ENCODE results near the gene ATXN10.
A peak's percentile ranks its signal among the peaks of the same experiment; 100 is the strongest.
"Not testable (repeated sequence)": the region's sequence is repeated elsewhere in the genome, so short reads cannot be mapped to it uniquely, and the experiment has no call there.

Gene ATXN10

DNA sequence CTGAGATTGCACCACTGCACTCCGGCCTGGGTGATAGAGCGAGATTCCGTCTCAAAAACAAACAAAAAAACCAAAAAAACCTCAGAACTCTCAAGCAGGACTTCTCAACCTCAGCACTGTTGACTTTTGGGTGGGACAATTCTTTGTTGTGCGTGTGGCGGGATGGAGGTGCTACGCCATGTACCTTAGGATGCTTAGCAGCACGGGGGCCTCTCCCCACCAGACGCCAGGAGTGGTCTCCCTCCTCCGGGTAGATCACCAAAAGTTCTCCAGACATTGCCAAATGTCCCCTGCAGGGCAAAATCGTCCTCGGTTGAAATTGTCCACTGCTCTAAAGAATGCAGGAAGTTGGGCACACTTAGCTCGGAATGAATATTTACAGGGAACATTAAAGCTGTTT, 26.9 kb upstream of the ATXN10 start:
- peak; percentile 39 for DNase-seq (ENCODE audit: low spot score)

DNA sequence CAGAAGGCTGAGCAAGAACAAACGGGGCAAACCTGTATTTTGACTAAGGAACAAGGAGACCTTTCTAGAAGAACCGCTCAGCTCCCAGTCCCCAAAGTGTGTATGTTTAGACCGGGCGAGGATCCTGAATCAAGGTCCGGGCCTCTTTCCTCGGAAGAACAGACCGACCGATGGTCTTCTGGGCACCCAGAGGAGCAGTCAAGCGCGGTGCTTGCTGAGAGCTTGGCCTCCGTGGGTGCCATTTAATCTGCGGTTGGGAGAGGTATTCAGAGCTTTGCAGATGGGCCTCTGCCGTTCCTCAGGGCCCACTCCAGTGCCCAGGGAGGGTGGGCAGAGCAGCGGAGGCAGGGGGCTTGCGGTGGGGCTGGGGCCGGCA, 26.5 kb upstream of the ATXN10 start:
- DNase-seq (ENCODE audit: low spot score) = no peak

DNA sequence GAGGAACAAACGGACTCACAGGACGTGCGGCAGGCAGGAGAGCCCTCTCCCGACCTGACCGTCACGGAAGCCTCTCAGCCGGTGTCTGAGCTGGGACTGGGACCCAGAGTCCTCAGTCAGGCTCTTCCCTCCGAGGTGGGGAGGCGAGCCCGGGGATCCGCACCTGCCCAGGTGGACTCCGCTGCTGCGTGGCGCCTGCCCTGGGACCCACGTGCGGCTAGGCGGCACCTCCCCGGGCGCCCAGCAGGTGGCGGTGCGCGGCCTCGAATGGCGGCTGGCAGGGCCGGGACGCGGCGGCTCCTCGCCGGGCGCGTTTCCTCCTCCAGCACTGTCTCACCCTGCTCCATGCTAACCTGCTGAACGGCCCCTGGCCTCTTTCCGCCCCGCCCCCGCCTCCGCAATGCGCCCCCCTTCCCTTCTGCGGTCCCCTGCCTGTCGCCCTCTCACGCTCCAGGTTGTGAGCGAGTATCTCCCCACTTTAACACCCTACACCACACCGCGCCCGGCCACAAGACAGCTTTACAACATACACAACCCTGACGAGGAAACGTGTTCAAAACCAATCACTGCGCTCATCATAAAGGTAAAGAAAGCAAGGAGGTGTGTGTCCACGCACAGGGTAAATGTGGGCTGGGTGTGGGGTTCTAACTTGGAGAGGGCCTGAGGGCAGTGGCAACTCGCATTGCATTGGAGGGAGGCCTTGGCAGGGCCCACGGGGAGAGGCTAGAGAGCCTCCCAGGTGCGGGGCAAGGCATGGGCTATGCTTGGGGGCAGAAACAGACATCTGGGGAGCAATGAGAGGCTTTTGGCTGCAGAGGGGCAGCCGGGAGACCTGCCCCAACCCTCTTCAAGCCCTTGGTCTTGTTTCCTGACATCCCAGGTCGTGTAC, 25.9 kb upstream of the ATXN10 start:
- DNase-seq (ENCODE audit: low spot score) = peak; percentile 88

DNA sequence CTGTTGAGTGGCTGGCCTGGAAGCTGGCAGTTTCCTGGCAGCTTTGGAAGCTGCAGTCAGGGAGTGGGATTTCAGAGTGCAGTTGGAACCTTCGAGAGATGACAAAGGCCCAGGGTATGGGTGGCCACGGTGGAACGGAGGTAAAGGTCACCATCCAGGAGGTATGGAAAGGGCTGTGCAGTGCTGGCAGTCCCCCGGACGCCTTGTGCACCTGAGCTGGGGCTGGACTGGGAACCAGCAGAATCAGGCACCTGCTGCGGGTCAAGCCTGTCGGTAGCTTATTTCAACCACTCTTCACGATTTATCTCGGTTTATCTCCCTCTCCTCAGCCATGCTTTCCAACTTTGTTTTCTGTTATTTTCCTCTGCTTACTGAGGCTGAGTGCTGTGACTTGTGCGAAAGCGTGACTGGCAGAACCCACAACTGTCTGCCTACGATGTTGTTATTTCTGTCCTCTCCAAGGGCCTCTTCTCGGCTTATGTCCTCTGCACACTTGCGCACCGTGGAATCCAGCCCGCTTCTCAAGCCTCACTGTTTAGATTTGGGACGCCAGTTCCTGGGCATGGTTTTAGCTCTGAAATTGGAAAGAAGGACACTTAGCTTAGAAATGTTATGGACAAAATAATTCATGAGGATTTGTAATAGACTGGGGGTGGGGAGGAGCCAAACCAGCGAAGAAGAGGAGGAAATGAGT, 24.0 kb upstream of the ATXN10 start:
- DNase-seq (ENCODE audit: low spot score) = no peak

DNA sequence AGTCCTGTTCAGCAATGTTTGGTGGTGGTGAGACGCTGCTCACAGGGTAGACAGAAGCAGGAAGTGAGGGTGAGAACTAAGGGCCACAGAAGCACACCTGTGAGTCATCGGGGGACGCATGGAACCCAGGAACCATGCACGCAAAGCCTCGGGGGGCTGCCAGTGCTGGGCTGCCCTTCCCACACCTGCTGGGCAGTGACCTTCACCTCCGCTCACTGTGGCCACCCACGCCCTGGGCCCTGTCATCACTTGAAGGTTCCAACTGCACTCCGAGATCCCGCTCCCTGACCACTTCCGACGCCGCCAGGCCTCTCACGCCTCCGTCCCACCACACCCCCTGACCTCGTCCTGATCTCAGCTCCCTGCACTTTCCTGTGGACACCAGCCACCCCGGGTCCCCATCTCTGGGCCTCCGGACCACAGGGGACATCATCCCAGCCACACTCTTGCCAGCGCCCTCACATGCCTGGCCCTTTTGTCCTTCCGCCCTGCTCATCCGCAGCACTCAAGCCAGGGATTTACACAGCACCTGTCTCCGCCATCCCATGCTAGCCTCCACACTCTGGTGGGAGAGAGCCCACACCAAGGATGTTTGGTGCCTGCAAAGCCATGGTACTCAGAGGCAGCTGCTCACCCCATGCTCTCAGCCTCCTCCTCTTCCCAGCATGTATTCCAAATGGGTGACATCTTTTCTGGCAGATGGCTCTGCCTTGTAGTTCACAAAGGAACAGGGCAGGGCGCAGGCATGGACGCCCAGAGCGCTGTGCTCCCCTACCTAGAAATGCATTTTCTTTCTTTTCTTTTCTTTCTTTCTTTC, 23.1 kb upstream of the ATXN10 start:
- DNase-seq (ENCODE audit: low spot score) = no peak

DNA sequence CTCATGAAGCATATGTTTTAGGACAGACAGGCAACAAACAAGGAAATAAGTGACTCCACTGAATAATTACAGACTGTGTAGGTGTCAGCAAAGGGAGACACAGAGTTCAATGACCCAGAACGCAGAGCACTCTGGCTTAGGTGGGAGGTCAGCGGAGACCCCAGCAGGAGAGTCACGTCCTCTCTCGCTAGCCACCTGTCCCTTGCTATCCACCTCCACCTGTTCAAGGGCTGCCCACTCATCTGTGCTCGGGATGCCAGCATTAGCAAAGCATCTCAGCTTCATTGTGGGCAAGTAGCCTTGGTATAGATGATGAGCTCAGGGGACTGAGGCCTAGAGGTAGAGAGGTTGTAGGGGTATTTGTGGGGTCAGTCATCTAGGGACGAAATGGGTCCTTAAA, 21.8 kb upstream of the ATXN10 start:
- no peak for DNase-seq (ENCODE audit: low spot score)

DNA sequence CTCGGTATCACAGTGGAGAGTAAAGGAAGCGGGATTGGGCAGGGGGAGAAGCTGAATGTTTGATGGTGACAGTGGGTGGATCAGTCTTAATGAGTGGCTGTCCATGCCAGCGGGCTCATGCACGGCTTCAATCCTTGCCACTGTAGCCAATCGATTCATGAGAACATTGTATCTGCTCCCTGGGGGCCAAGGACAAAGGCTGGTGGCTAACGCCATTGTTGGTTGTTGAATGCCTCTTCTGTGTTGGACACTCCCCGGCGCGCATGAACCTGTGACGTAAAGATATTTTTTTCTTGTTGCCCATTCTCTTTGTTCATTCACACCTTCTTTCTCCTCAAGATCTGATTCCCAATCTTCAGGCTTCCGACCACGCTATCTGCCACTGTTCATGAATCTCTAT, 20.9 kb upstream of the ATXN10 start:
- no peak for DNase-seq (ENCODE audit: low spot score)

DNA sequence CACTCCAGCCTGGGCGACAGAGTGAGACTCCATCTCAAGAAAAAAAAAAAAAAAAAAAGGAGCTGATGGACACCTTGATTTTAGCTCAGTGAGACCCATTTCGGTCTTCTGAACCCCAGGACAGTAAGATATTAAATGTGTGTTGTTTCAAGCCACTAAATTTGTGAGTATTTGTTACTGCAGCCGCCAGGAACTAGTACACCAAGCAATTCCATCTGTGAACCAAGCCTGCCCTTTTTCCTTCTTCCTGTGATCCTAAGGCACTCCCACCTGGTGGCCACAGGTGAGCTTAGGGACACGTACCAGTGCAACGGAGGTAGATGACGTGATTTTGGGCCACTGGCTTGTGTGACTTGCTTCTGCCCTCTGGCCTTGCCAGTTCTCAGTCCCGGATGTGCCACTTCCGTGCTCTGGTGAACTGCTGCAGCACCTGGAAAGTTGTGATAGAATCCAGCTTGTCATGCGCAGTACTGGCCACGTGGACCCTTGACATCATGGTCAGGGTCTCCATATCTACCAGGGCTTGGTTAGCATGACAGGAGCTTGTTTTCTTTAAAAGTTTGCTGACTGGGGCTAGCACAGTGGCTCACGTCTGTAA, 19.6 kb upstream of the ATXN10 start:
- DNase-seq (ENCODE audit: low spot score) = no peak

DNA sequence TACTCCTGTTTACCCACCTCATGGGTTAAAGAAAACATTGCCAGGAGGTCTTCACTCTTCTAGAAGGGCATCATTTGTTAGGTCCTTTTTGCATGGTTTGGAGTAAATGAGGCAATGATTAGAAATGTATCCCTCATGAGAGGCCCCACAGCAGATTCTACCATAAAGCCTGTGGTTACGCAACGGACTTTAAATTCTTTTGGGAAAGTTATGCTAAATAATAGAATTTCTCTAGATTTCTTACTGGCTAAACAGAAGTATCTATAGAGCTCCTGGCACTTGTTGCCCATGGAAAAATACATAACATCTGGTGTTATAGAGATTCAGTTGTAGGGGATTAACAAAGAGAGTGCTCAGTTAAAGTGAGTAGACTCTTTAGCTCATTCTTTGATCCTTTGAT, 15.1 kb upstream of the ATXN10 start:
- DNase-seq (ENCODE audit: low spot score) = no peak

DNA sequence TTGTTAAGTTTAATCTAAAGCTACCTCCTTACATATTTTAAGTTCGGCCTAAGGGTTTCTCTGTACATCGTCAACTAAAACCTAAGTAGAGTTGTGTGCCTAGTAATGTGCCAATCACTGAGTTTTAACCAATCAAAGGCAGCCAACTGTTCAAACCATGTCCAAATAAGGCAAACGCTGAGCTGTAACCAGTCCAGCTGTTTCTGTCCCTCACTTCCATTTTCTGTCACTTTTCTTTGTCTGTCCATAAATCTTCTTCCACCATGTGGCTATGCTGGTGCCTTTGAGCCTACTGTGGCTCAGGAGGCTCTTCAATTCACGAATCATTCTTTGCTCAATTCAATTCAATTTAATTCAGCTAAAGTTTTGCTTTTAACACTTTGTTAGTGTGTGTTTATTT, 13.9 kb upstream of the ATXN10 start:
- no peak for DNase-seq (ENCODE audit: low spot score)

DNA sequence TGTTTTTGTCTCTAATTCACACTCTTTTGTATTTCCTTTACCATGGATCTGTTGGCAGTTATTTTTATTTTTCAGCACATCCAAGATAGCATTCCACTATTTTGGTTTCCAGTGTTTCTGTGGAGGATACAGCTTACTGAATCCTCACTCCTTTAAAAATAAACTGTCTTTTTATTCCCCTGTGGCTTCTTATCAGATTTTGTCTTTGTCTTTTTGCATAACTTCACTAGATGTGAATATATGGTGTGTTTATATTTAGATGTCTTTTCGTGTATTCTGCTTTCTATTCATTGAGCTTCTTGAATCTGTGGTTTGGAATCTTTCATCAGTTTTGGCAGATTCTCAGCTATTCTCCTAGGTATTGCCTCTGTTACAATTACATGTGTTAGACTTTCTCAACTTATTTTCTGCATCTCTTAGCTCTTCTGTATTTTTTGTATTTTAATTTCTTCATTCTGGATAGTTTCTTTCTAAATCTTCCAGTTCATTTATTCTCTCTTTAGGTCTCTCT, 7.4 kb upstream of the ATXN10 start:
- no peak for DNase-seq (ENCODE audit: low spot score)

DNA sequence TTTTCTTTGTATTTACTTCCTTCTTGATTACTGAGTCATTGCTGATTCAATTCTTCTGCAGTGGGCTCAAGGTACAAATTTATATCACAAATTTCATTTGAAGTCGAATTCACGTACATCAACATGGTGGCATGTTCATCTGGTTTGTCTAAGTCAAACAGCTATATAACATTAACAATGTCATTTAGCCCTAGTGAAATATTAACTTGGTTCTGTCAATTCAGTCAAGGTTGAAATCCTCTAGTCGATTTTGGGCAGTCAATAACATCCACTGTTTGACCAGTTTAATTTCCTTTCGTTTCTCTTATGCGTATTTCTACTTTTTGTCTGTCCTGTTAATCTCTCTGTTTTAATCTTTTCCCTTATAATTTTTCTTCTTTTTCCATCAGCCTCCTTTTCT, 4.1 kb upstream of the ATXN10 start:
- no peak for DNase-seq (ENCODE audit: low spot score)

DNA sequence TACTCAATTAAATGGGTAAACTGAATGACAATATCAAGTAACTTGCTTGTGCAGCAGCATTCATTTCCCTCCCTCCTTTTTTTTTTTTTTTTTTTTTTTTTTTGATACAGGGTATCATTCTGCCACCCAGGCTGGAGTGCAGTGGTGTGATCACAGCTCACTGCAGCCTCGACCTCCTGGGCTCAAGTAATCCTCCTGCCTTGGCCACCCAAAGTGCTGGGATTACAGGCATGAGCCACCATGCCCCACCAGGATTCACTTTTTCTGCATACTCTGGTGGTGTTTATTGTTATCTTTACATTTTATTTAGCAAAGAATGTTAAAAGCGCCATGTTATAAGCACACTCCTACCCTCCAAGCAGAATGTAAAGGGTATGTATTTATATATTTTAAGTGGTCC, 1.3 kb upstream of the ATXN10 start:
- DNase-seq (ENCODE audit: low spot score) = not testable (repeated sequence)

DNA sequence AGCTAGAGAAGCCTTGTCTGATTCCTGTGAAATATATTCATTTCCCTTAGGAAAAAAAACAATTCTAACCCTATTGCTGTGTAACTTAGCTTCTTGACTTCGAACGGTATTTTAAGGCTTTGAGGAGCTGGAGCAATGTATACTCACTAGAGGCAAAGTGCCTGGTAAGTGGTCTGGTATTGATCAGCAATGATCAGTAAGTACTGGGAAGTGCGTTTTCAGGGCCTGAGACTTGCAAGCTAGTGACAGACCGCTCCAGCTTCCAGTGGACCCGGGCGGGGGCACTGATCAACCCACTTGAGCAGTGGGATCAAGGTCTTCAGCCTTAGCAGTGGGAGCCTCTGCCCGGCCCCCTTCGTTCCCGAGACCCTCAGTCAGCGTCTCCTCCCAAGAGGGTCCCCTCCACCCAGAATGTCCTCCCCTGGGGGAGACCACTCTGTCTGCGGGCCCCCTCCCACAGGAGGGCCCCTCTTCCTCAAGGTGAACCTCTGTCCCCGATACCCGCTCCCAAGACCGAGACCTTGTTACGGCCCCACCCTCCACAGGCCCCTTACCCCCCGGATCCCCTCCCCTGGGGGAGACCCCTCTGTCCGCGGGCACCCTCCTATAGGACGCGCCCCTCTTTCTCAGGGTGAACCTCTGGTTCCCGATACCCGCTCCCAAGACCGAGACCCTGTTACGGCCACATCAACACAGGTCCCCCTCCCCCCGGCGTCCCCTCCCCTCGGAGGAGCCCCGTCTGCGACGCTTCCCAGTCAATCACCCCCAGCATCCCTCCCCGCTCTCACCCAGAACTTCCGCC, 452 bp upstream of the ATXN10 start:
- DNase-seq (ENCODE audit: low spot score) = peak; percentile 58

DNA sequence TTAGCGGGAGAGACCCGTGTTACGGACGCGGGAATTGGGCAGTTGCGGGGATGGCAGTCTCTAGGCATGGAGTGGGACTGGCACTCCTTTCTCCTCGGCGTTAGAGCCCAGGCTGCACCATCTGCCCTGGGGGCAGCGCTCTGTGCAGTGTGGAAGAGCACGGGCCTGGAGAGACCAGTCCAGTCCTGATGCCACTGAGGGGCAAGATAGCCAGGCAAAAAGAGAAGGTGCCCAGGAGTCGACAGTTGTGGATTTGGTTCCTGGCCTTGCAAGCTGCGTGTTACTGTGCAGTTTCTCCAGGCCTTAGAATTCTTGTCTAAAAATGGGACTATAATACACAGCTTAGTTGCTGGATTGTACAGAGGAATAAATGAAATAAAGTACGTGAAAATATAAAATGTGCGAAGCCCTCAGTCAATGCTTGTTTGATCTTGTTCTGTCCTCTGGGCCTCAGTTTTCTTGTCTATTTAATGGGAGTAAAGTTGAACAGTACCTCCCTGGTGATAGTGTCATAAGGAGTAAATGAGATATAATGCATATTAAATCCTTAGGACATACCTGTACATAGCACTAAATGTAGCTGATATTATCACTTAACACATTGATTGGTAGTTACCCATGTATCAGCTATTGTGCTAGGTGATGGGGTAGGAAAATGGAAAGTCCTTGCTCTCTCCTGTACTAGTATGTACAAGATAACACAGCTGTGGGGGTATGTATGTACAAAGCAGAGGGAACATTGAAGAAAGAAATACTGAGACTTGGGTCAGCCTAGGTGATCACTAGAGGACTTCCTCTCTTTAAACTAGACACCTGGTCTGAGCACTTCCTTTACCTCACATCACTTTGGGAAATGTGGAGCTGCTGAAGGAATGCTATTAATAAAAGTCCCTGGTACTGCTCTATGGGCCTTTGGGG, 1.2 kb downstream of the ATXN10 start:
- DNase-seq (ENCODE audit: low spot score) = no peak

DNA sequence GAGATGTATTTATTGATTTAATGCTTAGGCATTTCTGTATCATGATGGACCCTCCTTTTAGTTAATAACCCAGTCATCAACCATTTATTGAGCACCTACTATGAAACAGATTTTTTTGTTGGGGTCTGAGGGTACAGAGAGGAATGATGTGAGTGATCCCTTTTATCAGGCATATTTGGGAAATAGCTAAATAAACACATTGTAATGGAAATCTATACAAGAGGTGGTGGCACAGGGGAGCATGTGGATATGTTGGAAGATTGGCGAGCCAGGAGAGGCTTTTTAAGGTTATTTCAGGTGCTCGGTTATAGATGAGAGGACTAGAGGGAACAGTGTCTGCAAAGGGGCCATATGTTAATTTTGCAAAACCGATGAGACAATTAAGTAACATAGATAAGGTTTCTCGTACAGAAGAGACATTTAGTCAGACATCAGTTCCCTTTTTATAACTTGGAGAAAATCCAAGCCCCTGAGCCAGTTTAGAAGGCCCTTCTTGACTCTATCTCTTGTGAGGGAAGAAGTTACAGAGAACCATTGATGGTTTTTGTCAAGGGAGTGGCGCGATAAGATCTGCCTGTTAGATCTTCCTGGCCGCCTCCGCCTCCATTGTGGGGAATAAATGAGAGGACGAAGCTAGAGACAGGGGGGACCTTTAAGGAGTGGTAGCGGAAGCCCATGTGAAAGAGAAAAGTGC, 2.0 kb downstream of the ATXN10 start:
- DNase-seq (ENCODE audit: low spot score) = no peak

DNA sequence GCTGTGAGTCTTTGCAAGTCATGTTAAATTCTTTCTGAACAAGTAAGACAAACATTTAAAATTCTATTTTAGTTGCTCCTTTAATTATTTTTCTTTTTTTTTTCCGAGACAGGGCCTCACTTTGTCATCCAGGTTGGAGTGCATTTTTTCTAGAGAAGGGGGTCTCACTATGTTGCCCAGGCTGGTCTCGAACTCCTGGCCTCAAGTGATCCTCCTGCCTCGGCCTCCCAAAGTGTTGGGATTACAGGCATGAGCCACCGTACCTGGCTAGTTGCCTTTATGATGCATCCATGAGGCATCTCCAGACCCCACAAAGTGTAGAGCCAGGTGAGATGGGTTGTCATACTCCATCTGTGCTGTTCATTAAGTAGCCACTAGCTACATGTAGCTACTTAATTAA, 4.4 kb downstream of the ATXN10 start:
- DNase-seq (ENCODE audit: low spot score) = no peak

DNA sequence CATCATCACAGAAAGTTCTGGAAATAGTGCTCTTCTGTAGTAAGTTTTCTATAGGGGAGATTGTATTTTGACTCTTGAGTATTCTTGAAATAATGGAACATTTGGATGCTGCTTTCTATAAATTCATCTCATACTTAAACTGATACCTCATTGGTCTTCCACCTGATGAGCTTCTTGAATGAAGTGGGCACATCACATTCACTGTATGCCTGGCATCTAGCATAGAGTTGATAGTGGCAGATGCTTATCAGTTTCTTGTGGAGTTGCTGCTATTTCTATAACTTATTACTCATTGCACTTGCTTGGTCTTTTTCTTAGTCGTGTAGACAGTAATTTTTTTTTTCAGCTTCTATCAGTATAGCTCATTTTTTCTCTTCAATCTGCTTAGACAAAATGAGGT, 5.4 kb downstream of the ATXN10 start:
- no peak for DNase-seq (ENCODE audit: low spot score)
